Keratinocyte (primary cell): Measurements from ENCODE around the gene EFCAB6. TPM values are rescaled to one million over a fixed set of nuclear protein-coding genes. Genes with fewer than 3 reads are reported as not detected.

ENCODE experiments used
- DNase-seq: peaks from one replicate; pipeline ENCODE4 v3.0.0-alpha.2; 2011; ENCODE audit warnings: low read depth, missing footprints, low spot score
- FAIRE-seq: peaks from 2 replicates; lab custom pipeline; 2011; peaks lifted over from hg19 to GRCh38; lab: Jason Lieb, UNC
- H2AFZ ChIP-seq: 2 replicates; pipeline ENCODE4 v1.6.0; 2012; ENCODE audit warnings: low read length, control low read depth, inconsistent platforms; ENCODE audit not compliant: control insufficient read depth
- H3K27ac ChIP-seq: 2 replicates; pipeline ENCODE4 v1.5.1; 2011; ENCODE audit warnings: low read length; ENCODE audit not compliant: control insufficient read depth, insufficient read depth
- H3K27me3 ChIP-seq: 3 replicates; pipeline ENCODE4 v1.6.0; 2011; ENCODE audit warnings: low read length; ENCODE audit not compliant: control insufficient read depth, insufficient read depth; ENCODE audit errors: extremely low read depth
- H3K36me3 ChIP-seq, 2 experiments: 2 replicates in 1 of 2; 3 replicates in 1 of 2; pipeline ENCODE4 v1.5.1; 2011; ENCODE audit warnings: low read length in 2 of 2, mild to moderate bottlenecking in 1 of 2; ENCODE audit not compliant: control insufficient read depth in 2 of 2, insufficient read depth in 2 of 2; ENCODE audit errors: extremely low read depth in 1 of 2
- H3K4me1 ChIP-seq: 3 replicates; pipeline ENCODE4 v1.5.1; 2011; ENCODE audit warnings: low read length; ENCODE audit not compliant: control insufficient read depth, insufficient read depth; ENCODE audit errors: extremely low read depth
- H3K4me2 ChIP-seq: 3 replicates; pipeline ENCODE4 v1.6.0; 2011; ENCODE audit warnings: low read depth, low read length; ENCODE audit not compliant: control insufficient read depth, insufficient read depth; ENCODE audit errors: extremely low read depth
- H3K4me3 ChIP-seq, 3 experiments: fragments of 200-600 bp in 1 of 3; sonication (generic) in 1 of 3; 2 replicates in 2 of 3; 3 replicates in 1 of 3; pipeline ENCODE4 v1.5.1; 2011 to 2016; ENCODE audit warnings: low read length in 3 of 3, mild to moderate bottlenecking in 3 of 3, control low read depth in 2 of 3, inconsistent platforms in 1 of 3, low read depth in 1 of 3, mixed read lengths in 1 of 3, mixed run types in 1 of 3, moderate library complexity in 1 of 3; ENCODE audit not compliant: control insufficient read depth in 2 of 3, insufficient read depth in 2 of 3; ENCODE audit errors: extremely low read depth in 1 of 3
- H3K79me2 ChIP-seq: 2 replicates; pipeline ENCODE4 v1.6.0; 2012; ENCODE audit warnings: low read length; ENCODE audit not compliant: control insufficient read depth, insufficient read depth
- H3K9ac ChIP-seq: 3 replicates; pipeline ENCODE4 v1.6.0; 2011; ENCODE audit warnings: low read length; ENCODE audit not compliant: control insufficient read depth, insufficient read depth; ENCODE audit errors: extremely low read depth
- H3K9me1 ChIP-seq: 3 replicates; pipeline ENCODE4 v1.6.0; 2011; ENCODE audit warnings: low read length; ENCODE audit not compliant: control insufficient read depth, insufficient read depth; ENCODE audit errors: extremely low read depth
- H3K9me3 ChIP-seq: 2 replicates; pipeline ENCODE4 v1.5.1; 2012; ENCODE audit warnings: low read depth, low read length; ENCODE audit not compliant: control insufficient read depth
- H4K20me1 ChIP-seq: 3 replicates; pipeline ENCODE4 v1.6.0; 2011; ENCODE audit warnings: low read length; ENCODE audit not compliant: control insufficient read depth, insufficient read depth; ENCODE audit errors: extremely low read depth
- CTCF ChIP-seq, 3 experiments: IDR thresholded peaks in 1 of 3; conservative IDR thresholded peaks in 1 of 3; optimal IDR thresholded peaks in 1 of 3; 2 replicates in 2 of 3; 3 replicates in 1 of 3; pipeline versions ENCODE3 to v1.5.1; 2011; ENCODE audit warnings: low read length in 3 of 3, mild to moderate bottlenecking in 3 of 3, moderate library complexity in 2 of 3, control low read depth in 1 of 3, inconsistent platforms in 1 of 3; ENCODE audit not compliant: insufficient read depth in 2 of 3; ENCODE audit errors: extremely low read depth in 1 of 3
- EZH2 ChIP-seq: IDR thresholded peaks from one replicate; pipeline ENCODE4 v1.6.1; 2012; ENCODE audit warnings: inconsistent platforms, mild to moderate bottlenecking, low read length, moderate library complexity
- dilution Hi-C: fragments of 300-500 bp; cut with MboI; formaldehyde crosslinking; loops from one replicate; pipeline ENCODE4 v1.7.0; 2020; ENCODE audit warnings: low sequenced_read_pairs; ENCODE audit not compliant: extremely low pct_ligation_motif_present
- polyA plus RNA-seq, 5 experiments: library from polyadenylated mRNA; depleted of rRNA in 3 of 5; stranded (reverse) in 3 of 5; stranded (forward) in 1 of 5; unstranded in 1 of 5; fragments of >200 nt; gene quantifications; 1 replicate in 1 of 5; 2 replicates in 3 of 5; 3 replicates in 1 of 5; pipeline versions ENCODE4 v1.2.1 to v1.2.3, GENCODE V29; 2011 to 2012; ENCODE audit warnings: missing spikeins in 2 of 5, low read depth in 1 of 5, low replicate concordance in 1 of 5

The EFCAB6 gene
- polyA plus RNA-seq, 1 donor (not counting 4 experiments of a cell fraction or from before 2014, with no cell fraction given): 0.18 TPM

GRCh38 chr22:43529461-43529860 lies 282.6 kb downstream of the EFCAB6 start:
- Histone ChIP-seq H3K9me3 (no peaks in the 10 kb centered on the region), H3K36me3 (no peaks in the 10 kb centered on the region), H3K4me3 (no peak overlapping the region), H3K79me2 (no peaks in the 10 kb centered on the region), H3K27ac (no peak overlapping the region), H3K9ac (no peak overlapping the region), H3K4me2 (no peak overlapping the region), H3K9me1 (no peaks in the 10 kb centered on the region), H2AFZ (no peak overlapping the region), H3K4me1 (peaks cover 29% of the 10 kb centered on the region), H3K27me3 (no peaks in the 10 kb centered on the region), H4K20me1 (no peaks in the 10 kb centered on the region)
- no peak for TF ChIP-seq CTCF (optimal IDR thresholded peaks at IDR 0.05 in 1 of 3, IDR thresholded peaks at IDR 0.05 in 1 of 3, conservative IDR thresholded peaks at IDR 0.05 in 1 of 3; ENCODE audit: extremely low read depth in 1 of 3, insufficient read depth in 2 of 3, low read length in 3 of 3)
- no peak for TF ChIP-seq EZH2
- dilution Hi-C loops: no loop called here
- DNase-seq (no peak), FAIRE-seq (no peak)

DNA sequence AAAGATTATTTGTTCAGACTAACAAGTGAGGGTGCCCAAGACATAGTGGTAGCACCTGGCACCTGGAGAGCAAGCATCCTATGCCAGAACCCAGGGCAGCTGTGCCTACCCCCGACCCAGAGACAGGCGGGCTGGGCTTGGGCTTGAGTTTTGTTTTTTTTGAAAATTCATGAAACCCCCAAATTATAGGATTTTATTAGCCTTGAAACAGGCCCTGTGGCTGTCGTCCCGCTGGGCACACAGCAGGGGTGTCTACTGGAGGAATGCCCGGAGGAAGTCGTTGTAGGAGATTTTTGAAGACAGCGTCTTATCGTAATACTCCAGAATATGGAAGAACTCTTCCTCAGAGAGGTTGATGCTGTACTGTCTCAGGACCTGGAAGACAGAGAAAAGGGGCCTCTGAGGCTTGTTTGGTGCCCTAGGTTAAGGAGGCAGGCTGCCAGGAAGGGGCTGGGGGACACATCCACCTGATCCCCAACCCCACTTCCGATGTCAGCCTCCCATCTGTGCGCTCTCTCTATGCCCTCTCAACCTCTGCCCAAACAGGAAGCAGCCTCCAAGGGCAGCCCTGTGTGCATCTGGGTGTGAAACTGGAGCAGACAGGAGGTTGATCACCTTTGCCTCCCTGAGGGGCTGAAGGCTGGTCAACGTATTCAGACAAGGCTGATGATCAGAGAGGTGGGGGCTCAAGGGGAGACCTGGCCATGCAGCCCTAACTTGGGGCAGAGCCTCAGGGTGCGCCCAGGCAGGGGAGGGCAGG lies 283.3 kb downstream of the EFCAB6 start:
- H3K27me3 ChIP-seq: no peaks in the 10 kb centered on the region
- H2AFZ ChIP-seq: no peak overlapping the region
- H3K36me3 ChIP-seq: no peaks in the 10 kb centered on the region
- dilution Hi-C loops: no loop called here
- no peak for TF ChIP-seq CTCF (optimal IDR thresholded peaks at IDR 0.05 in 1 of 3, IDR thresholded peaks at IDR 0.05 in 1 of 3, conservative IDR thresholded peaks at IDR 0.05 in 1 of 3; ENCODE audit: extremely low read depth in 1 of 3, insufficient read depth in 2 of 3, low read length in 3 of 3)
- TF ChIP-seq EZH2: no peak
- no peak overlapping the region for H3K4me2 ChIP-seq
- H3K79me2 ChIP-seq: no peaks in the 10 kb centered on the region
- no peaks in the 10 kb centered on the region for H3K9me1 ChIP-seq
- FAIRE-seq (no peak), DNase-seq (no peak)
- no peak overlapping the region for H3K4me3 ChIP-seq
- no peak overlapping the region for H3K27ac ChIP-seq
- H3K9ac ChIP-seq: no peak overlapping the region
- H4K20me1 ChIP-seq: no peaks in the 10 kb centered on the region
- H3K9me3 ChIP-seq: no peaks in the 10 kb centered on the region
- peaks cover 29% of the 10 kb centered on the region for H3K4me1 ChIP-seq
